HL-60 (cell line): Measurements from ENCODE around the gene CELF2.

ENCODE experiments used
- CTCF ChIP-seq: IDR thresholded peaks from one replicate; pipeline ENCODE4 v1.5.1; 2011; ENCODE audit warnings: low read length, control low read depth, inconsistent platforms; ENCODE audit not compliant: insufficient read depth
- GABPA ChIP-seq: IDR thresholded peaks from 2 replicates; pipeline ENCODE4 v1.6.1; 2012; ENCODE audit warnings: low read depth
- POLR2AphosphoS5 ChIP-seq: IDR thresholded peaks from 2 replicates; pipeline ENCODE4 v1.6.1; 2012; ENCODE audit warnings: low read depth

GRCh38 chr10:11253385-11254002 lies 235.8 kb downstream of the CELF2 start:
- TF ChIP-seq POLR2AphosphoS5 (no peak), CTCF (no peak), GABPA (no peak)
